Measurements from ENCODE around the gene CFAP161. TPM values are rescaled to one million over a fixed set of nuclear protein-coding genes. Genes with fewer than 3 reads are reported as not detected.

Gene CFAP161
- total and polyA plus RNA-seq, 2 donors, result 0.24 to 0.37 TPM

DNA sequence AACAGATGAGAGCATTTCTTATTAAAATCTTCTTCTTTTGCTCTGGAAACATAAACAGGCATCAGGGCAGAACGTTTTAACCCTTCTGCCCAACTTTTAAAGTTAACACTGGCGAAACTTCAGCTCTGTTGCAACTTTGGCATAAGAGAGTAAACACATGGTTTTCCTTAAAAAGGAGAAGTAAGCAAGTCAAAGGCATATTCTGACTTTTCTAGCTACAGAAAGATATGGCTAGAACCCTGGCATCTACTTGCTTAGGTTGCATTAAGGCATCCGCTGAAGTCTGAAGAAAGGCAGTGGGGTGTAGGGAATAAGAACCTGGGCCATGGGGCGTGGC is 49.3 kb downstream of the CFAP161 start:
- DNase-seq (ENCODE audit: low read depth in 6 of 9, low spot score in 9 of 9), result no peak
- Histone ChIP-seq H3K4me3 (ENCODE audit: low read length in 2 of 2) (no peak overlapping the region), H3K4me1 (ENCODE audit: control insufficient read depth in 2 of 2, insufficient read depth in 2 of 2, low read length in 2 of 2) (no peaks in the 10 kb centered on the region), H3K36me3 (ENCODE audit: control insufficient read depth in 2 of 2, insufficient read depth in 2 of 2, low read length in 1 of 2) (no peaks in the 10 kb centered on the region), H3K27me3 (ENCODE audit: control insufficient read depth in 2 of 2, insufficient read depth in 1 of 2, low read length in 1 of 2) (peaks cover 0 to 8% of the 10 kb centered on the region in 2 donors), H3K9me3 (ENCODE audit: control insufficient read depth in 2 of 2, insufficient read depth in 1 of 2, low read length in 1 of 2) (peaks cover 0 to 1% of the 10 kb centered on the region in 2 donors), H3K27ac (ENCODE audit: low read depth in 1 of 2, low read length in 1 of 2) (no peak overlapping the region)
- WGBS, result 81% methylated on average over 4 of the region's 4 CpGs

DNA sequence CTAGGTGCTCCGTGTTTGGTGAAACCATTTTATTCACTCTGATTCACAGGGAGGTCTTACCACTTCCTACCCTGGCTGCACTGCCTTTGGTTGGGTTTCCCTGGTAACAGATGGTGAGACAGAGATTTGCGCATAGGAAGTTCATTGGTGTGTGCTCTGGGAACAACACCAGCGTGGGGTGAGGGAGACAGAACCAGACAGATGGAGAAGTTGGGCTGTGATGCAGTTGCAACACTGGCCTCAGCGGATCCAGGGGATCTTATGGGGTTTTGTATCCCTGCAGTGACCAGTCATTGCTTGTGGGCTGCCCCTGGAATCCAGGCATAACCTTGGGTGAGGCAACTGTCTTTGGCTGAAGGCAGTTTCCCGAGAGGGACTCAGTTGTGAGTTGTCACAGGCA is 50.1 kb downstream of the CFAP161 start:
- no peak overlapping the region for H3K4me3 ChIP-seq (ENCODE audit: low read length in 2 of 2)
- no peak overlapping the region for H3K27ac ChIP-seq (ENCODE audit: low read depth in 1 of 2, low read length in 1 of 2)

DNA sequence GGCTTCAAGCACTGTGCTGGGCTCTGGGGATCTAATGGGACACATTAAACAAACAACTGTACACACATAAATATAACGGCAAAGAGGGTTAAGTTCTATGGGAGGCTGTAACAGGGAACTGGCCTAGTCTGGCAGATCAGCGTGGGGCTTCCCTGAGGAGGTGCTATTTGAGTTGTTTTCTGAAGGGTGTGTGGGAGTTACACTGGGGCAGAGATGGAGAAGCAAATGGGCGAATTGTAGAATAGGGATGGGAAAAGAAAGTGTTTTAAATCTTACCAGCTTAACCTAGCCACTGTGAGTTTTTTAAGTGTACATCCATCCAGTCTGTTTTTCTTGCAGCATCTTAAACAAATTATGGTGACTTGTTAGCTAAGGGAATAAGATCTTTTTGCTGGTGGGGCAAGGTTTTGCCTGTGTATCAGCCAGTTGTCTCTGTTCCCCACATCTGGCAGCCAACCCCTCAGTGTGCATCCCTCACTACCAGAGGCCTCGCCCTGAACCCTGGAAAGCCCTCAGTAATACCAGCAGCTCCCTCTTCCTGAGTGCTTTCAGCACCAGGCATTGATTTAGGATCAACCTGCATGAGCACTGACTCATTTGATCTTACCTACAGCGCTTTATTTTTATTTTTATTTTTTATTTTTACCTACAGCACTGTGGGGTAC is 51.7 kb downstream of the CFAP161 start:
- Histone ChIP-seq H3K27me3 (ENCODE audit: control insufficient read depth in 2 of 2, insufficient read depth in 1 of 2, low read length in 1 of 2) (peaks cover 0 to 8% of the 10 kb centered on the region in 2 donors), H3K36me3 (ENCODE audit: control insufficient read depth in 2 of 2, insufficient read depth in 2 of 2, low read length in 1 of 2) (no peaks in the 10 kb centered on the region), H3K4me3 (ENCODE audit: low read length in 2 of 2) (no peak overlapping the region), H3K9me3 (ENCODE audit: control insufficient read depth in 2 of 2, insufficient read depth in 1 of 2, low read length in 1 of 2) (no peaks in the 10 kb centered on the region), H3K27ac (ENCODE audit: low read depth in 1 of 2, low read length in 1 of 2) (no peak overlapping the region), H3K4me1 (ENCODE audit: control insufficient read depth in 2 of 2, insufficient read depth in 2 of 2, low read length in 2 of 2) (no peaks in the 10 kb centered on the region)
- DNase-seq (ENCODE audit: low read depth in 6 of 9, low spot score in 9 of 9), result no peak
- WGBS, result 98% methylated on average over 5 of the region's 5 CpGs

More for the DNA sequence above, 50.1 kb downstream of the CFAP161 start:
- H3K4me1 ChIP-seq (ENCODE audit: control insufficient read depth in 2 of 2, insufficient read depth in 2 of 2, low read length in 2 of 2), result no peaks in the 10 kb centered on the region
- no peaks in the 10 kb centered on the region for H3K36me3 ChIP-seq (ENCODE audit: control insufficient read depth in 2 of 2, insufficient read depth in 2 of 2, low read length in 1 of 2)
- H3K9me3 ChIP-seq (ENCODE audit: control insufficient read depth in 2 of 2, insufficient read depth in 1 of 2, low read length in 1 of 2), result no peaks in the 10 kb centered on the region
- peaks cover 0 to 8% of the 10 kb centered on the region in 2 donors for H3K27me3 ChIP-seq (ENCODE audit: control insufficient read depth in 2 of 2, insufficient read depth in 1 of 2, low read length in 1 of 2)
- WGBS, result 35% methylated on average over 5 of the region's 5 CpGs
- no peak for DNase-seq (ENCODE audit: low read depth in 6 of 9, low spot score in 9 of 9)

DNA sequence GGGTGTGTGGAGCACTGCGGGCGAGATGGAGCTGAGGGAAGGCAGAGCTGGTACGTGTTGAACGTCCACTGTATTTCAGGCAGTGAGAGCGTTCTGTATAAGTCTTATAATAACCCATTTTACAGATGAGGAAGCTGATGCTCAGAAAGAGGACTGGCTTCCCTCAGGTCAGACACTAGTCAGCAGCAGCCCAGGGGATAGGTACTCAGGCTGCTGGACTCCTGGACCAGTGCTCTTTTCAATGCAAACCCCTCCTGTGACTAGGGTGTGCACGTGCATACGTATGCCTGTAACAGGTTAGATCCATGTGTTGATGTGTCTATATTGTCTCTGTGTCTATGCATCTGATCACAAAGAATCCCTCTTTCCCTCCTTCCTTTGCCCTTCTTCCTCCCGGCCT is 54.3 kb downstream of the CFAP161 start:
- no peak overlapping the region for H3K27ac ChIP-seq (ENCODE audit: low read depth in 1 of 2, low read length in 1 of 2)
- WGBS, result 94% methylated on average over 8 of the region's 8 CpGs
- no peaks in the 10 kb centered on the region for H3K9me3 ChIP-seq (ENCODE audit: control insufficient read depth in 2 of 2, insufficient read depth in 1 of 2, low read length in 1 of 2)
- no peaks in the 10 kb centered on the region for H3K36me3 ChIP-seq (ENCODE audit: control insufficient read depth in 2 of 2, insufficient read depth in 2 of 2, low read length in 1 of 2)
- no peaks in the 10 kb centered on the region for H3K4me1 ChIP-seq (ENCODE audit: control insufficient read depth in 2 of 2, insufficient read depth in 2 of 2, low read length in 2 of 2)
- H3K4me3 ChIP-seq (ENCODE audit: low read length in 2 of 2), result no peak overlapping the region
- DNase-seq (ENCODE audit: low read depth in 6 of 9, low spot score in 9 of 9), result no peak
- no peaks in the 10 kb centered on the region for H3K27me3 ChIP-seq (ENCODE audit: control insufficient read depth in 2 of 2, insufficient read depth in 1 of 2, low read length in 1 of 2)

DNA sequence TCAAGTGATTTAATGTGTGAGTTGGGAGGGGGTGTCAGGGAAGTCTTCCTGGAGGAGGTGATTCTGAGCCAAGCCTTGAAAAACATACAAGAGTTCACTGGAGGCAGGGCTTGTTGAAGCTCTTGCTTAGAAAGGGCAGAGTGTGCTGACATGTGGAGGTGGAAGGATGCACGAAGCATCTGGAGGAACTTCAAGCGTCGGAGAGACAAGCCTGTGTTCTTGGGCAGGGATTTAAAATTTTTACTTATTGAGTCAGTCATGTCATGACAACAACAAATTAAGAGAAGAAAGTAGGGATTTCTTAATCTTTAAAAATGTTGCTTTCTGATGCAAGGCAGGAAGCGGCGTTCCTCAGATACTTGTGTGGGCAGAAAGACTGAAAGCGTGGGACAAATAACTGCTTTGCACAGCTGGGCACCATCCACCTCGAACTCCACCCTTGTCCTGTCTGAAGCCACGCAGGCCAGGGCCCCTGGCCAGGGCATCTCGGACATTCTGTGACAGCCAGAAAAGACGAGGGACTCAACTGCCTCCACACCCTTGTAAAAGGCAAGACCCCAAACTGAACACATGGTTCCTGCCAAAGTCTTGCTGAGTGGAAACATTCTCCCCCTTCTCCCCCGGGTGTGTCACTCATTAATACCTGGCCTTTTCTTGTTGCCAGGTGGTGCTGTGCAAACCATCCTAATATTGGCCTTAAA is 55.7 kb downstream of the CFAP161 start:
- WGBS, result 88% methylated on average over 11 of the region's 11 CpGs
- Histone ChIP-seq H3K4me1 (ENCODE audit: control insufficient read depth in 2 of 2, insufficient read depth in 2 of 2, low read length in 2 of 2) (no peaks in the 10 kb centered on the region), H3K27me3 (ENCODE audit: control insufficient read depth in 2 of 2, insufficient read depth in 1 of 2, low read length in 1 of 2) (no peaks in the 10 kb centered on the region), H3K36me3 (ENCODE audit: control insufficient read depth in 2 of 2, insufficient read depth in 2 of 2, low read length in 1 of 2) (no peaks in the 10 kb centered on the region), H3K27ac (ENCODE audit: low read depth in 1 of 2, low read length in 1 of 2) (peak overlapping the region in 1 of 2 donors; percentile 64), H3K4me3 (ENCODE audit: low read length in 2 of 2) (no peak overlapping the region), H3K9me3 (ENCODE audit: control insufficient read depth in 2 of 2, insufficient read depth in 1 of 2, low read length in 1 of 2) (no peaks in the 10 kb centered on the region)
- no peak for DNase-seq (ENCODE audit: low read depth in 6 of 9, low spot score in 9 of 9)

DNA sequence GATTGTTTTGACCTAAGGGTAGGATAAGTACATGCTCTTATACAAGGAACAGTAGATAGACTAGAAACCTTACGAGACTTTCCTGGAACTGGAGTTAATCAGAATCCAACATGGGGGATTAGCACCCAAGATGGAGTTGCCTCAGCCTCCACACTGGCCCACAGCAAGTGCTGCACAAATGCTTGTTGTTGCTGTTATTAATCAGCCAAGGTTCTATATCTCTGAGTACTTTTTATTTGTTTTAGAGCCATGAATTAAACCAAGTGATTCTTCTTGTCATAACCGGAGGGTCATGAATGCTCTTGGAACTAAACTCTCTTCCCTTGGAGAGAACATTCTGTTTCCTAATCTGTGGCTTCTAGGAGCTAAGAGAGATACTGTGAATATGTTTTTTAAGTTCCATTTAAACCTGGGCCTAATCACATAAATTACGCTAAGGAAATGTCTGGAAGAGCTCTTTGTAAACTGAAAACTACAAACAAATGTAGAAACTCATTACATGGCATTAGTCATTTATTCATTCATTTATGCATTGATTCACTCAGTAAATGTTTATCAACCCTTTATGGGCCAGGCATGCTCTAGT is 56.9 kb downstream of the CFAP161 start:
- H3K27ac ChIP-seq (ENCODE audit: low read depth in 1 of 2, low read length in 1 of 2), result no peak overlapping the region
- WGBS, result 96% methylated on average over 3 of the region's 3 CpGs
- H3K9me3 ChIP-seq (ENCODE audit: control insufficient read depth in 2 of 2, insufficient read depth in 1 of 2, low read length in 1 of 2), result no peaks in the 10 kb centered on the region
- H3K4me3 ChIP-seq (ENCODE audit: low read length in 2 of 2), result no peak overlapping the region
- H3K36me3 ChIP-seq (ENCODE audit: control insufficient read depth in 2 of 2, insufficient read depth in 2 of 2, low read length in 1 of 2), result no peaks in the 10 kb centered on the region
- no peaks in the 10 kb centered on the region for H3K4me1 ChIP-seq (ENCODE audit: control insufficient read depth in 2 of 2, insufficient read depth in 2 of 2, low read length in 2 of 2)
- DNase-seq (ENCODE audit: low read depth in 6 of 9, low spot score in 9 of 9), result no peak
- H3K27me3 ChIP-seq (ENCODE audit: control insufficient read depth in 2 of 2, insufficient read depth in 1 of 2, low read length in 1 of 2), result no peaks in the 10 kb centered on the region

DNA sequence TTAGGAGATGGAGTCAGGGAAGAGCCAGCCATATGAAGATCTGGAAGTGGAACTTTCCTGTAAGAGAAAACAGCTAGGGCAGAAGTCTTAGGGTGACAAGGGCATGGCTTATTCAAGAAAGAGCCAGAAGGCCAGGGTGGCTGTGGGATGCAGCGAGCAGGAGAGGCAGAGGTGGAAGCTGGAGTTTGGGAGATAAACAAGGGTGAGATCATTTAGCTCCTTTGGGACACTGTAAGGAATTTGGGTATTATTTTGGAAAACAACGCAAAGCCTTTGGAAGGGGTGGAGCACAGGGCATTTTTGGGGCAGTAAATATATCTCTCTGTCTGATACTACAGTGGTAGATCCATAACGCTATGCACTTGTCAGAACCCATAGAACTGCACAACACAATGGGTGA is 57.6 kb downstream of the CFAP161 start:
- H3K27ac ChIP-seq (ENCODE audit: low read depth in 1 of 2, low read length in 1 of 2), result no peak overlapping the region
- no peak for DNase-seq (ENCODE audit: low read depth in 6 of 9, low spot score in 9 of 9)
- H3K27me3 ChIP-seq (ENCODE audit: control insufficient read depth in 2 of 2, insufficient read depth in 1 of 2, low read length in 1 of 2), result no peaks in the 10 kb centered on the region
- no peaks in the 10 kb centered on the region for H3K36me3 ChIP-seq (ENCODE audit: control insufficient read depth in 2 of 2, insufficient read depth in 2 of 2, low read length in 1 of 2)
- no peaks in the 10 kb centered on the region for H3K4me1 ChIP-seq (ENCODE audit: control insufficient read depth in 2 of 2, insufficient read depth in 2 of 2, low read length in 2 of 2)
- no peaks in the 10 kb centered on the region for H3K9me3 ChIP-seq (ENCODE audit: control insufficient read depth in 2 of 2, insufficient read depth in 1 of 2, low read length in 1 of 2)
- WGBS, result 94% methylated on average over 3 of the region's 3 CpGs
- H3K4me3 ChIP-seq (ENCODE audit: low read length in 2 of 2), result no peak overlapping the region

DNA sequence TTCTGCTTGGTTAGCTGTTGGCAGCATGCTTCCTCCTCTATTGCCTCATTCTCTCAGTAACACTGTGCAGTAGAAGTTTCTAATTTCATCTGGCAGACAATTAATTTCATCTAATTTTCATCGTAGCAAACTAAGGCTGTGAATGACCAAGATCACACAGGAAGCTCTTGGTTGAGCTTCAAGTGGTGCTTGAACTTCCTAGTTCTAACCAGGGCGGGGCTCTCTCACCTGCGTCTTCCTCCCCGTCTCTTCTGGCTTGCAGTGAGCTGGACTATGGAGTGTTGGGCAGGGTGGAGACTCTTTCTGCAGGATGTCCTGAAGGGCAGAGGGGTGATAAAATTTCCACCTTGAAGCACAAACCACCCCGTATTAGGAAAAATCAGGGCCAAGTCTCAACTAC is 60.7 kb downstream of the CFAP161 start:
- H3K27ac ChIP-seq (ENCODE audit: low read depth in 1 of 2, low read length in 1 of 2), result no peak overlapping the region
- H3K9me3 ChIP-seq (ENCODE audit: control insufficient read depth in 2 of 2, insufficient read depth in 1 of 2, low read length in 1 of 2), result peaks cover 0 to 2% of the 10 kb centered on the region in 2 donors
- no peaks in the 10 kb centered on the region for H3K36me3 ChIP-seq (ENCODE audit: control insufficient read depth in 2 of 2, insufficient read depth in 2 of 2, low read length in 1 of 2)
- 87% methylated on average over 5 of the region's 5 CpGs for WGBS
- H3K4me3 ChIP-seq (ENCODE audit: low read length in 2 of 2), result no peak overlapping the region
- no peaks in the 10 kb centered on the region for H3K4me1 ChIP-seq (ENCODE audit: control insufficient read depth in 2 of 2, insufficient read depth in 2 of 2, low read length in 2 of 2)
- H3K27me3 ChIP-seq (ENCODE audit: control insufficient read depth in 2 of 2, insufficient read depth in 1 of 2, low read length in 1 of 2), result peaks cover 0 to 2% of the 10 kb centered on the region in 2 donors
- DNase-seq (ENCODE audit: low read depth in 6 of 9, low spot score in 9 of 9), result no peak

DNA sequence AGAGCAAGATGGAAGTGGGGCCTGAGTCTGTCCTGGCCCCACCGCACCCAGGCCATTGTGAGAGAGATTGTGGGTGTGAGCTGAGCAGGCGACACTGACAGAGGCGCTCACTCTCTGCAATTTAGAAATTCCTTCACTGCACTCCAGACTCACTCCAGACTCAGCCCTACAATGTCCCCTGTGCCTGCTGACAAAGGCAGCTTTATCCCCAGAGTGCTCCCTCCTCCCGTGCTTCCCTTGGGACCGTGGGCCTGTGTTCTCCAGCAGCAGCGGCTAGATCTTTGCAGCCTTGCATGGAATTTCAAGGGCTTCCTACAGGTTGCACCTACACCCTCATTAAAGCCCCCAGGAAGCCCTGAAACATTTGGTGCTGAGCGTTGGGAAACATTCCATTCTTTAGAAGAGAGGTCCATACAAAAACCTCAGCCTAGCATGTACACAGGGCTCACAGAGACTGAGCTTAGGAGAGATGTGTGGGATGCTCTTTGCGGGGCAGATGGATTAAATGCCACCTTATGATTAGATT is 61.3 kb downstream of the CFAP161 start:
- Histone ChIP-seq H3K4me3 (ENCODE audit: low read length in 2 of 2) (no peak overlapping the region), H3K4me1 (ENCODE audit: control insufficient read depth in 2 of 2, insufficient read depth in 2 of 2, low read length in 2 of 2) (no peaks in the 10 kb centered on the region), H3K9me3 (ENCODE audit: control insufficient read depth in 2 of 2, insufficient read depth in 1 of 2, low read length in 1 of 2) (peaks cover 0 to 2% of the 10 kb centered on the region in 2 donors), H3K36me3 (ENCODE audit: control insufficient read depth in 2 of 2, insufficient read depth in 2 of 2, low read length in 1 of 2) (no peaks in the 10 kb centered on the region), H3K27me3 (ENCODE audit: control insufficient read depth in 2 of 2, insufficient read depth in 1 of 2, low read length in 1 of 2) (peaks cover 0 to 2% of the 10 kb centered on the region in 2 donors), H3K27ac (ENCODE audit: low read depth in 1 of 2, low read length in 1 of 2) (no peak overlapping the region)
- WGBS, result 95% methylated on average over 8 of the region's 8 CpGs
- no peak for DNase-seq (ENCODE audit: low read depth in 6 of 9, low spot score in 9 of 9)

Measured in thymus (tissue), 11 donors.